RWPE2 (cell line): ENCODE results near the gene SMTNL1.
A peak's percentile ranks its signal among the peaks of the same experiment; 100 is the strongest.

ENCODE experiments used
- ATAC-seq: fragments of 200-7000 bp; cut with Tn5 transposase; 3 replicates; pipeline ENCODE4 v1.9.1; 2021; ENCODE audit warnings: low read depth
- DNase-seq: peaks from one replicate; pipeline ENCODE4 v3.0.0-alpha.2; 2020; ENCODE audit warnings: low spot score
- H3K27ac ChIP-seq: fragments of 450-650 bp; 2 replicates; pipeline ENCODE4 v1.5.1; 2017; ENCODE audit warnings: mild to moderate bottlenecking; ENCODE audit not compliant: poor library complexity, severe bottlenecking
- H3K27me3 ChIP-seq: fragments of 250-450 bp; sonication (Bioruptor Pico); 2 replicates; pipeline ENCODE4 v1.5.1; 2021; ENCODE audit warnings: mild to moderate bottlenecking, moderate library complexity; ENCODE audit not compliant: insufficient read depth, poor library complexity, severe bottlenecking
- H3K36me3 ChIP-seq: fragments of 250-450 bp; sonication (Bioruptor Pico); 2 replicates; pipeline ENCODE4 v1.5.1; 2020; ENCODE audit warnings: low read depth, mild to moderate bottlenecking, moderate library complexity
- H3K4me1 ChIP-seq: fragments of 250-450 bp; sonication (Bioruptor Pico); 2 replicates; pipeline ENCODE4 v1.5.1; 2021; ENCODE audit warnings: mild to moderate bottlenecking, moderate library complexity; ENCODE audit not compliant: insufficient read depth, poor library complexity, severe bottlenecking
- H3K4me3 ChIP-seq: fragments of 250-450 bp; sonication (Bioruptor Pico); 2 replicates; pipeline ENCODE4 v1.5.1; 2021; ENCODE audit warnings: mild to moderate bottlenecking, moderate library complexity; ENCODE audit not compliant: severe bottlenecking
- H3K9me3 ChIP-seq: fragments of 250-450 bp; sonication (Bioruptor Pico); 2 replicates; pipeline ENCODE4 v1.5.1; 2021; ENCODE audit warnings: mild to moderate bottlenecking, moderate library complexity; ENCODE audit not compliant: severe bottlenecking
- CTCF ChIP-seq: fragments of 450-650 bp; IDR thresholded peaks from one replicate; pipeline ENCODE4 v1.5.1; 2017; ENCODE audit warnings: mild to moderate bottlenecking, moderate library complexity; ENCODE audit not compliant: poor library complexity, severe bottlenecking

SMTNL1 gene

DNA sequence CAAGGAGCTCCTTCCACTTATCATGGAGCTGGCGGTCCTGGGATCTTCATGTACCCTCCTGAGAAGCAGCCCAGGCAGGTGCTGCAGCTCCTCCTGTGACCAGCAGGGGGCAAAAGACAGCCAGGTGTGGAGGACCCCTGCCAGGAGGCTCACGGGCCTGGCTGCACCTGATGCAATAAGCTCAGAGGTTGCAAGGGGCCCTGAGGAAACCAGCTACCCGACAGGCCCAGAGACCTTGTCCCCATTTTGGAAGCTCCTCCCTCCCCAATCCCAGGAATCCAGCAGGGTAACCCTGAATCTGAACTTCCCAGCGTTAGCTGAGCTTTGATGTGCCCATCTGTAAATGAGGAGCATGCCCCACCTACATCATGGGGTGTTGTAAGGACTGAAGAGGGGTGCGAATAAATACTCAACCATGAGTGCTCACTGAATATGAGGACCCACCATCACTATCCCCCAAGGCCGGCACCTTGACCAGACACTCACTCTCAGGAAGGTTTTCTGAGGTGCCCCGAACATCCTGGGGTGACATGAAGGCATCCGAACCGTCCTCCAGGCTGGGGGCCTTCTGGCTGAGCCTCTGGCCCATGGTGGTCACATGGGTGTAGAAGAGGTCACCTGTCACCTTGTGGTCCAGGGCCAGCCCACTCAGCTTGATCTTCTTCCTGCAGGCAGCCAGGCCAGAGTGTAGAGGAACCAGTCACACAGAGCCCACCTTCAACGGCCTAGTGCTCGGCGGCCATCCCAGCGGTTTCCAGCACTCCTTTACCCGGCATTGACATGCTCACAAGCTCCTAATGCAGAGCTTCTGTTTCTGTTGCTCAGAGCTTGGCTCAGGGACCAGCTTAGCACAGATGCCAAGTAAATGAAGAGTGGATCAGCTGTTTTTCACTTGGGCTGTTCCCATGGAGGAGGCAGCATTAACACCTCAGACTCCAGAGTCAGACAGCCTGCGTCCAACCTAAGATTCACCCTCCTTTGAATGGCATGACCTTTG lies 43.6 kb upstream of the SMTNL1 start:
- Histone ChIP-seq H3K27ac (no peak overlapping the region), H3K36me3 (no peaks in the 10 kb centered on the region), H3K4me1 (no peaks in the 10 kb centered on the region), H3K27me3 (no peaks in the 10 kb centered on the region), H3K4me3 (no peak overlapping the region), H3K9me3 (no peaks in the 10 kb centered on the region)
- TF ChIP-seq CTCF = peak; percentile 84
- DNase-seq = no peak
- peak; percentile 80 for ATAC-seq

- ATAC-seq = no peak
- no peak for DNase-seq
- no peak overlapping the region for H3K4me3 ChIP-seq
- no peaks in the 10 kb centered on the region for H3K27me3 ChIP-seq
- H3K4me1 ChIP-seq = no peaks in the 10 kb centered on the region
- no peaks in the 10 kb centered on the region for H3K36me3 ChIP-seq
- H3K27ac ChIP-seq = no peak overlapping the region
- TF ChIP-seq CTCF = no peak
- no peaks in the 10 kb centered on the region for H3K9me3 ChIP-seq
Measured at GRCh38 chr11:57496109-57496820, 41.1 kb upstream of the SMTNL1 start.

- DNase-seq (no peak), ATAC-seq (no peak)
- no peaks in the 10 kb centered on the region for H3K4me1 ChIP-seq
- no peaks in the 10 kb centered on the region for H3K27me3 ChIP-seq
- H3K36me3 ChIP-seq = no peaks in the 10 kb centered on the region
- TF ChIP-seq CTCF = no peak
- no peaks in the 10 kb centered on the region for H3K9me3 ChIP-seq
- H3K4me3 ChIP-seq = no peak overlapping the region
- no peak overlapping the region for H3K27ac ChIP-seq
Measured at GRCh38 chr11:57497303-57498247, 39.8 kb upstream of the SMTNL1 start.

GRCh38 chr11:57498540-57498939 lies 38.9 kb upstream of the SMTNL1 start:
- Histone ChIP-seq H3K4me1 (no peaks in the 10 kb centered on the region), H3K27ac (no peak overlapping the region), H3K36me3 (no peaks in the 10 kb centered on the region), H3K9me3 (no peaks in the 10 kb centered on the region), H3K4me3 (no peak overlapping the region), H3K27me3 (no peaks in the 10 kb centered on the region)
- no peak for TF ChIP-seq CTCF
- DNase-seq (no peak), ATAC-seq (no peak)
